Measurements from ENCODE around the gene PIM2.

Gene PIM2

DNA sequence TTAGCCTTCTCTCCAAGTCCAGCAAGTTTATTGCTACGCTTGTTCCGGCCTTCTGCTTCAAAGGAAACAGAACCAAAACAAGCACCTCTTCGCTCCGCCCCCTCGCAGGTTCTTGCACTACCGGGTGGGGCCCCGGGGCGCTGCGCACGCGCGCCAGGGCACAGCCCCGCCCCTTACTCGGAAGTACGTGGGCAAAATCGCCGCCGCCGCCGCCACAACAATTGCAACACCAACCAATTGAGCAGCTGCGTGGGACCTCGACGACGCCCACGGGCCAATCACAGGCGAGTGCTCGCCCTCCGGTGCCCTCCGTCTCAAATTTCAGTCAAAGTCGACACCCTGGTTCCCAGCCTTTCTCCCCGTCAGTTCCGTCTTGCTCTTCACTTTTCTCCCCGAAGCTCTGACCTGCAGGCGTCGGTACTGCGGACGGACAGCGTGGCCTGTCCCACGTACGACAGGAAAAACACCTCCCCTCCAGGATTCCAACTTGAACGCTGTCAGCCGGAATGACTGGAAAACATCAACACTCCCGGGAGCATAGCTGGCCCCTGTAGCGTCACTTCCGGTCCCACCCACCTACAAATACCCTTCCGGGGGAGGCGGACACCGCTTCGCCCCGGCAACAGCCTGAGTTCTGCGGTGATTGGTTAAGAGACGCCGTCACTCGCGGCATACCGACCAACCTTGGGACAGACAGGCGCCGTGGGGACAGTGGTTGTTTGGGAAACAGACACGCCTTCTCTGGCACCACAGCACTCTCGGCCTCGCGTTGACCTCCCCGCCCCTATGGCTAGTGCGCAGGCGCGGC is 39.2 kb upstream of the PIM2 start:
- TF ChIP-seq, protein P1, sequence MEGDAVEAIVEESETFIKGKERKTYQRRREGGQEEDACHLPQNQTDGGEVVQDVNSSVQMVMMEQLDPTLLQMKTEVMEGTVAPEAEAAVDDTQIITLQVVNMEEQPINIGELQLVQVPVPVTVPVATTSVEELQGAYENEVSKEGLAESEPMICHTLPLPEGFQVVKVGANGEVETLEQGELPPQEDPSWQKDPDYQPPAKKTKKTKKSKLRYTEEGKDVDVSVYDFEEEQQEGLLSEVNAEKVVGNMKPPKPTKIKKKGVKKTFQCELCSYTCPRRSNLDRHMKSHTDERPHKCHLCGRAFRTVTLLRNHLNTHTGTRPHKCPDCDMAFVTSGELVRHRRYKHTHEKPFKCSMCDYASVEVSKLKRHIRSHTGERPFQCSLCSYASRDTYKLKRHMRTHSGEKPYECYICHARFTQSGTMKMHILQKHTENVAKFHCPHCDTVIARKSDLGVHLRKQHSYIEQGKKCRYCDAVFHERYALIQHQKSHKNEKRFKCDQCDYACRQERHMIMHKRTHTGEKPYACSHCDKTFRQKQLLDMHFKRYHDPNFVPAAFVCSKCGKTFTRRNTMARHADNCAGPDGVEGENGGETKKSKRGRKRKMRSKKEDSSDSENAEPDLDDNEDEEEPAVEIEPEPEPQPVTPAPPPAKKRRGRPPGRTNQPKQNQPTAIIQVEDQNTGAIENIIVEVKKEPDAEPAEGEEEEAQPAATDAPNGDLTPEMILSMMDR (conservative IDR thresholded peaks at IDR 0.05): no peak
- H3K27ac ChIP-seq: peak overlapping the region; percentile 83

DNA sequence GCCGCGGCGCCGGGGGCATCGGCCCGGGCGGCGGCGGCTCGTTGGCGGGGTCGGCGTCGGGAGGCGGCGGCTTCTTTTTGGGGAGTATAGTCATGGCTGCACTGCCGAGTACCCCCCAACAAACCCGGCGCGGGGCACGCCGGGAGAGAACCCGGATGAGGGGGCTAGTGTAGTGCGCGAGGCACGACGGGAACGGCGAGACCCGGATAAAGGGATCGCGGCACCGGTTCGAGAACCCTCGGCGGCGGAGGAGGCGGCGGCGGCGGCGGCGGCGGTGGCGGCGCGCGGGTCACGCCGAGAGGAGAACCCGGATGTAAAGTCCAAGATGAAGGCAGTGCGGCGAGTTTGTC is 38.6 kb upstream of the PIM2 start, which contains the start of gene OTUD5:
TSS of gene OTUD5 (minus strand) at position 131 of the 350 bp plus-strand sequence. CDS start at position 94, 37 bp downstream.
- H3K27ac ChIP-seq: peak within 1 kb of the TSS; percentile 83
- TF ChIP-seq, protein P1 (conservative IDR thresholded peaks at IDR 0.05): no peak

- TF ChIP-seq, protein P1 (conservative IDR thresholded peaks at IDR 0.05): no peak
- H3K27ac ChIP-seq: peak overlapping the region; percentile 83
Measured at GRCh38 chrX:48956728-48957414, 38.0 kb upstream of the PIM2 start.

DNA sequence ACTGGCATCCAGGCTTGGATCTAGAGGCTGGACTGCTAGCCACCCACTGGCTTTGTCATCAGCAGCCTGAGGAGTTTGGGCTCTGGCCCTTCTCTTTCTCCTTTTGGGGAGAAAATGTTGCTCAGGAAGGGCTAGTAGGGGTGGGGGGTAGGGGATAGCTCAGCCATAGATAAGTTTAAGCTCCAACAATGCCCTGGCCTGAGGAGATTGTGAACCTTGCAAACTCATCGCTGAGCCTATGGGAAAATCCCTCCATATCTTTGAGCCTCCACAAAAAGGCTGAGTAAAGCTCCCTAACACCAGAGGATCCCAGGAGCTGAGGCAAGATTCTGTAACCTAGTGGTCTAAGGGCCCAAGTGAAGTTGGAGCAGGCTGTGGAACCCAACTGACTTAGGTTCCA is 29.8 kb upstream of the PIM2 start:
- no peak overlapping the region for H3K27ac ChIP-seq
- TF ChIP-seq, protein P1 (conservative IDR thresholded peaks at IDR 0.05): no peak

- TF ChIP-seq, protein P1 (conservative IDR thresholded peaks at IDR 0.05): peak; percentile 72
- no peak overlapping the region for H3K27ac ChIP-seq
Measured at GRCh38 chrX:48945517-48946348, 26.9 kb upstream of the PIM2 start.

- TF ChIP-seq, protein P1 (conservative IDR thresholded peaks at IDR 0.05): no peak
- no peak overlapping the region for H3K27ac ChIP-seq
Measured at GRCh38 chrX:48942895-48943294, 24.1 kb upstream of the PIM2 start.
